SK-N-SH treated with all-trans-retinoic acid at 6 μM for 48 hours (cell line): ENCODE data around the gene TMEM125.

Experiments
- ATAC-seq: fragments of 200-7000 bp; cut with Tn5 transposase; 3 replicates; pipeline ENCODE4 v1.9.1; 2020; ENCODE audit warnings: mild to moderate bottlenecking, moderate library complexity
- ARNTL ChIP-seq: fragments of 450-650 bp; formaldehyde crosslinking; IDR thresholded peaks from 2 replicates; pipeline ENCODE4 v1.5.0; 2020; ENCODE audit warnings: low read depth, mild to moderate bottlenecking, moderate library complexity, borderline replicate concordance
- BACH2 ChIP-seq: fragments of 250-450 bp; sonication (Bioruptor Pico); IDR thresholded peaks from 2 replicates; pipeline ENCODE4 v1.9.0; 2021; ENCODE audit warnings: mild to moderate bottlenecking, borderline replicate concordance
- CREB5 ChIP-seq: fragments of 250-450 bp; sonication (Bioruptor Pico); IDR thresholded peaks from 2 replicates; pipeline ENCODE4 v1.5.1; 2020; ENCODE audit warnings: low read depth, mild to moderate bottlenecking, moderate library complexity
- CSDC2 ChIP-seq: fragments of 250-450 bp; sonication (Bioruptor Pico); IDR thresholded peaks from 2 replicates; pipeline ENCODE4 v1.5.0; 2020; ENCODE audit warnings: mild to moderate bottlenecking, moderate library complexity
- ESRRG ChIP-seq: fragments of 250-450 bp; sonication (Bioruptor Pico); IDR thresholded peaks from 2 replicates; pipeline ENCODE4 v1.6.1; 2021; ENCODE audit warnings: mild to moderate bottlenecking
- GLIS3 ChIP-seq: fragments of 250-450 bp; sonication (Bioruptor Pico); IDR thresholded peaks from 2 replicates; pipeline ENCODE4 v1.5.0; 2020; ENCODE audit warnings: mild to moderate bottlenecking, moderate library complexity
- ISL1 ChIP-seq: fragments of 250-450 bp; sonication (Bioruptor Pico); IDR thresholded peaks from 2 replicates; pipeline ENCODE4 v2.1.2; 2022; ENCODE audit warnings: mild to moderate bottlenecking, moderate library complexity
- OSR1 ChIP-seq: fragments of 250-450 bp; sonication (Bioruptor Pico); IDR thresholded peaks from 2 replicates; pipeline ENCODE4 v1.8.0; 2022; ENCODE audit warnings: moderate library complexity, mild to moderate bottlenecking, inconsistent platforms
- PATZ1 ChIP-seq: fragments of 250-450 bp; sonication (Bioruptor Pico); IDR thresholded peaks from 2 replicates; pipeline ENCODE4 v1.8.0; 2020; ENCODE audit warnings: mild to moderate bottlenecking, moderate library complexity, borderline replicate concordance
- PPARA ChIP-seq: fragments of 250-450 bp; sonication (Bioruptor Pico); IDR thresholded peaks from 2 replicates; pipeline ENCODE4 v1.5.0; 2020; ENCODE audit warnings: mild to moderate bottlenecking, borderline replicate concordance
- RARB ChIP-seq: fragments of 250-450 bp; sonication (Bioruptor Pico); IDR thresholded peaks from 2 replicates; pipeline ENCODE4 v1.8.0; 2021; ENCODE audit warnings: mild to moderate bottlenecking, moderate library complexity
- TCF4 ChIP-seq: fragments of 250-450 bp; sonication (Bioruptor Pico); IDR thresholded peaks from 2 replicates; pipeline ENCODE4 v1.8.0; 2021; ENCODE audit warnings: mild to moderate bottlenecking, moderate library complexity, borderline replicate concordance
- TOX ChIP-seq: fragments of 250-450 bp; sonication (Bioruptor Pico); IDR thresholded peaks from 2 replicates; pipeline ENCODE4 v1.8.0; 2021; ENCODE audit warnings: mild to moderate bottlenecking, moderate library complexity, borderline replicate concordance
- TSHZ2 ChIP-seq: fragments of 250-450 bp; sonication (Bioruptor Pico); IDR thresholded peaks from 2 replicates; pipeline ENCODE4 v1.5.0; 2020; ENCODE audit warnings: mild to moderate bottlenecking, moderate library complexity
- ZFP3 ChIP-seq: fragments of 250-450 bp; sonication (Bioruptor Pico); IDR thresholded peaks from 2 replicates; pipeline ENCODE4 v1.5.0; 2020; ENCODE audit warnings: mild to moderate bottlenecking, moderate library complexity
- ZFP30 ChIP-seq: fragments of 450-650 bp; formaldehyde crosslinking; IDR thresholded peaks from 2 replicates; pipeline ENCODE4 v1.5.0; 2022; ENCODE audit warnings: mild to moderate bottlenecking, moderate library complexity
- ZNF565 ChIP-seq: fragments of 450-650 bp; formaldehyde crosslinking; conservative IDR thresholded peaks from 2 replicates; pipeline ENCODE4 v1.5.0; 2020; ENCODE audit warnings: low read depth, mild to moderate bottlenecking, moderate library complexity
- ZNF70 ChIP-seq: fragments of 450-650 bp; formaldehyde crosslinking; IDR thresholded peaks from 2 replicates; pipeline ENCODE4 v1.5.0; 2020; ENCODE audit warnings: mild to moderate bottlenecking, moderate library complexity
- ZNF8 ChIP-seq: fragments of 450-650 bp; formaldehyde crosslinking; IDR thresholded peaks from 2 replicates; pipeline ENCODE4 v1.5.0; 2020; ENCODE audit warnings: mild to moderate bottlenecking, moderate library complexity
- TF ChIP-seq, protein P1 (sequence below): fragments of 250-450 bp; sonication (Bioruptor Pico); IDR thresholded peaks from 2 replicates; pipeline ENCODE4 v1.8.0; 2021; ENCODE audit warnings: low read depth, mild to moderate bottlenecking, moderate library complexity, borderline replicate concordance

Gene TMEM125

GRCh38 chr1:43311521-43311920, 41.7 kb downstream of the TMEM125 start (continued):
- TF ChIP-seq ZFP3 (CRISPR knock-in tag) (no peak), ZNF565 (no peak), TCF4 (CRISPR knock-in tag) (no peak), RARB (CRISPR knock-in tag) (no peak), TOX (CRISPR knock-in tag) (no peak), OSR1 (CRISPR knock-in tag) (no peak), CREB5 (CRISPR knock-in tag) (no peak), ARNTL (no peak), PPARA (CRISPR knock-in tag) (no peak), ZNF8 (CRISPR knock-in tag) (no peak)
- TF ChIP-seq, all 23 proteins: peak for 0

DNA sequence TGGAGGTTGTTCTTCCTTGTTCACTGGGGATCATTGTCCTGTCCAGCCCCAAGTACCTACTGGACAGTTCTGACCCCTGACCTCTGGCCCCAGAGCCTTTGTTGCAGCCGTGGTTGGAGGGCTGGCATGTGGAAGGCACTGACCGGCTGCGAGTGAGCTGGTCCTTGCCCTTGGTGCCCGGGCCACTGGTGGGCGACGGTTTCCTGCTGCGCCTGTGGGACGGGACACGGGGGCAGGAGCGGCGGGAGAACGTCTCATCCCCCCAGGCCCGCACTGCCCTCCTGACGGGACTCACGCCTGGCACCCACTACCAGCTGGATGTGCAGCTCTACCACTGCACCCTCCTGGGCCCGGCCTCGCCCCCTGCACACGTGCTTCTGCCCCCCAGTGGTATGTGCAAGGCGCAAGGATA, 42.4 kb downstream of the TMEM125 start:
- TF ChIP-seq RARB (CRISPR knock-in tag) (no peak), GLIS3 (CRISPR knock-in tag) (no peak)
- TF ChIP-seq, protein P1, sequence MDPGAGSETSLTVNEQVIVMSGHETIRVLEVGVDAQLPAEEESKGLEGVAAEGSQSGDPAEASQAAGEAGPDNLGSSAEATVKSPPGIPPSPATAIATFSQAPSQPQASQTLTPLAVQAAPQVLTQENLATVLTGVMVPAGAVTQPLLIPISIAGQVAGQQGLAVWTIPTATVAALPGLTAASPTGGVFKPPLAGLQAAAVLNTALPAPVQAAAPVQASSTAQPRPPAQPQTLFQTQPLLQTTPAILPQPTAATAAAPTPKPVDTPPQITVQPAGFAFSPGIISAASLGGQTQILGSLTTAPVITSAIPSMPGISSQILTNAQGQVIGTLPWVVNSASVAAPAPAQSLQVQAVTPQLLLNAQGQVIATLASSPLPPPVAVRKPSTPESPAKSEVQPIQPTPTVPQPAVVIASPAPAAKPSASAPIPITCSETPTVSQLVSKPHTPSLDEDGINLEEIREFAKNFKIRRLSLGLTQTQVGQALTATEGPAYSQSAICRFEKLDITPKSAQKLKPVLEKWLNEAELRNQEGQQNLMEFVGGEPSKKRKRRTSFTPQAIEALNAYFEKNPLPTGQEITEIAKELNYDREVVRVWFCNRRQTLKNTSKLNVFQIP (CRISPR knock-in tag), result no peak
- TF ChIP-seq, all 23 proteins: peak for 0
- no peak for ATAC-seq

GRCh38 chr1:43312663-43313515, 43.1 kb downstream of the TMEM125 start:
- no peak for TF ChIP-seq ZNF8 (CRISPR knock-in tag)
- TF ChIP-seq, protein P1 (CRISPR knock-in tag), result no peak
- no peak for ATAC-seq

DNA sequence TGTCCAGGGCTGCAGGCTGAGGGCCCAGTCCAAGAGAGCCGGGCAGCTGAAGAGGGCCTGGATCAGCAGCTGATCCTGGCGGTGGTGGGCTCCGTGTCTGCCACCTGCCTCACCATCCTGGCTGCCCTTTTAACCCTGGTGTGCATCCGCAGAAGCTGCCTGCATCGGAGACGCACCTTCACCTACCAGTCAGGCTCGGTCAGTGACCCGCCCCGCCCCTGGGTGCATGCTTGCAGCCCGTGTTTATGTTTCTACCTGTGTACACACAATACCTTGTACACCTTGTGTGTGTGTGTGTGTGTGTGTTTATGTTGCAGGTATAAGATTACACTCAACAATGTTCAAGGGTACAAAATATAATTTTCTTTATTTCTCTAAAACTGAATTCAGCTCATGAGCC, 44.0 kb downstream of the TMEM125 start:
- ATAC-seq, result no peak
- TF ChIP-seq ISL1 (CRISPR knock-in tag) (no peak), OSR1 (CRISPR knock-in tag) (no peak), ZNF8 (CRISPR knock-in tag) (no peak), ZFP30 (CRISPR knock-in tag) (no peak), RARB (CRISPR knock-in tag) (no peak), PATZ1 (CRISPR knock-in tag) (no peak), BACH2 (CRISPR knock-in tag) (no peak), CREB5 (CRISPR knock-in tag) (no peak), TSHZ2 (CRISPR knock-in tag) (no peak), TCF4 (CRISPR knock-in tag) (no peak), GLIS3 (CRISPR knock-in tag) (no peak), TOX (CRISPR knock-in tag) (no peak), CSDC2 (no peak), ZFP3 (CRISPR knock-in tag) (no peak), ESRRG (no peak), PPARA (CRISPR knock-in tag) (no peak), ZNF70 (no peak), ARNTL (no peak)
- TF ChIP-seq, protein P1 (CRISPR knock-in tag), result no peak
